ENCODE measurements around the gene CBFA2T3.

Gene CBFA2T3

GRCh38 chr16:88864099-88864498 lies 112.9 kb downstream of the CBFA2T3 start:
- H3K4me2 ChIP-seq (ENCODE audit: low read length, poor library complexity, severe bottlenecking): no peak overlapping the region
- H3K79me1 ChIP-seq (replicated peaks; ENCODE audit: low read length, poor library complexity, severe bottlenecking): peaks cover 15% of the 10 kb centered on the region
- no peak overlapping the region for H3K14ac ChIP-seq (ENCODE audit: low read length in 2 of 2)
- no peak overlapping the region for H3K4ac ChIP-seq (ENCODE audit: low read depth in 1 of 2, low read length in 2 of 2)
- H3K4me1 ChIP-seq (ENCODE audit: control insufficient read depth, insufficient read depth, low read depth, low read length): peaks cover 3% of the 10 kb centered on the region
- H2BK120ac ChIP-seq (ENCODE audit: low read depth, low read length): no peak overlapping the region
- no peaks in the 10 kb centered on the region for H3K9me3 ChIP-seq (ENCODE audit: control insufficient read depth, low read length)
- H3K9ac ChIP-seq (ENCODE audit: low read length): no peak overlapping the region
- H4K8ac ChIP-seq (ENCODE audit: low read length): no peak overlapping the region
- no peak overlapping the region for H2AFZ ChIP-seq (ENCODE audit: low read depth, low read length)
- H3K18ac ChIP-seq (ENCODE audit: low read depth in 1 of 2, low read length in 2 of 2): no peak overlapping the region
- H3K4me3 ChIP-seq (ENCODE audit: insufficient read depth in 1 of 2, low read depth in 1 of 2, low read length in 2 of 2): no peak overlapping the region
- H4K91ac ChIP-seq (ENCODE audit: low read length): no peak overlapping the region
- no peak overlapping the region for H2BK15ac ChIP-seq (ENCODE audit: low read depth, poor library complexity, severe bottlenecking)
- H2AK5ac ChIP-seq (ENCODE audit: low read length, severe bottlenecking): no peak overlapping the region
- peaks cover 40 to 43% of the 10 kb centered on the region in 2 experiments for H3K36me3 ChIP-seq (ENCODE audit: control insufficient read depth in 1 of 2, insufficient read depth in 2 of 2, low read depth in 1 of 2, low read length in 2 of 2)
- peaks cover 12 to 34% of the 10 kb centered on the region in 2 experiments for H3K27me3 ChIP-seq (ENCODE audit: control insufficient read depth in 1 of 2, insufficient read depth in 1 of 2, low read length in 2 of 2)
- no peak overlapping the region for H3K23ac ChIP-seq (ENCODE audit: low read length in 2 of 2)
- no peak overlapping the region for H3K27ac ChIP-seq (ENCODE audit: low read length, poor library complexity, severe bottlenecking)
- no peak overlapping the region for H2BK12ac ChIP-seq (ENCODE audit: low read length in 2 of 2)
- no peak for DNase-seq
- WGBS: 95% methylated on average over 15 of the region's 15 CpGs
- H2BK5ac ChIP-seq (ENCODE audit: low read depth, low read length, poor library complexity, severe bottlenecking): no peak overlapping the region

- Histone ChIP-seq H3K36me3 (ENCODE audit: control insufficient read depth in 1 of 2, insufficient read depth in 2 of 2, low read depth in 1 of 2, low read length in 2 of 2) (peaks cover 40 to 49% of the 10 kb centered on the region in 2 experiments), H2BK15ac (ENCODE audit: low read depth, poor library complexity, severe bottlenecking) (no peak overlapping the region), H3K23ac (ENCODE audit: low read length in 2 of 2) (no peak overlapping the region), H2AK5ac (ENCODE audit: low read length, severe bottlenecking) (no peak overlapping the region), H3K4me3 (ENCODE audit: insufficient read depth in 1 of 2, low read depth in 1 of 2, low read length in 2 of 2) (no peak overlapping the region), H3K9ac (ENCODE audit: low read length) (no peak overlapping the region), H4K8ac (ENCODE audit: low read length) (no peak overlapping the region), H3K27ac (ENCODE audit: low read length, poor library complexity, severe bottlenecking) (no peak overlapping the region), H4K91ac (ENCODE audit: low read length) (no peak overlapping the region), H3K14ac (ENCODE audit: low read length in 2 of 2) (no peak overlapping the region), H2BK12ac (ENCODE audit: low read length in 2 of 2) (no peak overlapping the region), H3K79me1 (replicated peaks; ENCODE audit: low read length, poor library complexity, severe bottlenecking) (peaks cover 20% of the 10 kb centered on the region), H3K18ac (ENCODE audit: low read depth in 1 of 2, low read length in 2 of 2) (no peak overlapping the region), H3K4me2 (ENCODE audit: low read length, poor library complexity, severe bottlenecking) (no peak overlapping the region), H2BK120ac (ENCODE audit: low read depth, low read length) (no peak overlapping the region), H3K27me3 (ENCODE audit: control insufficient read depth in 1 of 2, insufficient read depth in 1 of 2, low read length in 2 of 2) (peaks cover 5 to 28% of the 10 kb centered on the region in 2 experiments), H2AFZ (ENCODE audit: low read depth, low read length) (no peak overlapping the region), H3K4ac (ENCODE audit: low read depth in 1 of 2, low read length in 2 of 2) (no peak overlapping the region), H3K9me3 (ENCODE audit: control insufficient read depth, low read length) (no peaks in the 10 kb centered on the region), H3K4me1 (ENCODE audit: control insufficient read depth, insufficient read depth, low read depth, low read length) (peaks cover 3% of the 10 kb centered on the region), H2BK5ac (ENCODE audit: low read depth, low read length, poor library complexity, severe bottlenecking) (no peak overlapping the region)
- WGBS: 91% methylated on average over 13 of the region's 13 CpGs
- no peak for DNase-seq
These were observed 113.6 kb downstream of the CBFA2T3 start for GRCh38 chr16:88863426-88863825.

- Histone ChIP-seq H3K27me3 (ENCODE audit: control insufficient read depth in 1 of 2, insufficient read depth in 1 of 2, low read length in 2 of 2) (peaks cover 5 to 25% of the 10 kb centered on the region in 2 experiments), H4K91ac (ENCODE audit: low read length) (no peak overlapping the region), H4K8ac (ENCODE audit: low read length) (peak overlapping the region; percentile 19), H3K27ac (ENCODE audit: low read length, poor library complexity, severe bottlenecking) (no peak overlapping the region), H3K9ac (ENCODE audit: low read length) (no peak overlapping the region), H2BK120ac (ENCODE audit: low read depth, low read length) (no peak overlapping the region), H3K4me2 (ENCODE audit: low read length, poor library complexity, severe bottlenecking) (no peak overlapping the region), H2BK5ac (ENCODE audit: low read depth, low read length, poor library complexity, severe bottlenecking) (no peak overlapping the region), H2AK5ac (ENCODE audit: low read length, severe bottlenecking) (no peak overlapping the region), H3K4me1 (ENCODE audit: control insufficient read depth, insufficient read depth, low read depth, low read length) (peaks cover 6% of the 10 kb centered on the region), H3K36me3 (ENCODE audit: control insufficient read depth in 1 of 2, insufficient read depth in 2 of 2, low read depth in 1 of 2, low read length in 2 of 2) (peaks cover 40 to 51% of the 10 kb centered on the region in 2 experiments), H3K9me3 (ENCODE audit: control insufficient read depth, low read length) (no peaks in the 10 kb centered on the region), H2BK15ac (ENCODE audit: low read depth, poor library complexity, severe bottlenecking) (no peak overlapping the region), H3K79me1 (replicated peaks; ENCODE audit: low read length, poor library complexity, severe bottlenecking) (peaks cover 24% of the 10 kb centered on the region), H2BK12ac (ENCODE audit: low read length in 2 of 2) (no peak overlapping the region), H3K14ac (ENCODE audit: low read length in 2 of 2) (no peak overlapping the region), H3K4ac (ENCODE audit: low read depth in 1 of 2, low read length in 2 of 2) (no peak overlapping the region), H3K18ac (ENCODE audit: low read depth in 1 of 2, low read length in 2 of 2) (no peak overlapping the region), H3K23ac (ENCODE audit: low read length in 2 of 2) (no peak overlapping the region), H2AFZ (ENCODE audit: low read depth, low read length) (no peak overlapping the region), H3K4me3 (ENCODE audit: insufficient read depth in 1 of 2, low read depth in 1 of 2, low read length in 2 of 2) (no peak overlapping the region)
- no peak for DNase-seq
- 95% methylated on average over 12 of the region's 25 CpGs for WGBS
These were observed 114.0 kb downstream of the CBFA2T3 start for GRCh38 chr16:88862968-88863367.

DNA sequence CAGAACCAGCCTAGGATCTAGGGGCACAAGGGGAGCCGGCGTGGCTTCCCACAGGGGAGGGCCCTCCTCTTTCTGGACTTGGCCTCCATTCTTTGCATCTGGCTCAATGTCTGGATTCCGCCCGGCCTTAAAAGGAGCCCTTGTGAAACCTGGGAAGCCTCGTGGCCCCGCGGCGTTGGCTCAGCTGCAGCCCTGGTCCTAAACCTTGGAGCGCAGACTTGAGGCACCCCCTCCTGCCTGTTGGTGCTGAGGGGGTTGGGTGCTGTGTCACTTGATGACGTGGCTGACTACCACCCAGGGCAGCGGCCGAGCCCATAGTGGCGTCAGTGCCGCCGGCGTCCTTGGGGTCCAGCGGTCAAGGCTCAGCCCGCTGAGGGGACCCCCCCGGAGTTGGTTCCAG lies 115.6 kb downstream of the CBFA2T3 start:
- no peaks in the 10 kb centered on the region for H3K9me3 ChIP-seq (ENCODE audit: control insufficient read depth, low read length)
- H2AK5ac ChIP-seq (ENCODE audit: low read length, severe bottlenecking): no peak overlapping the region
- H2BK12ac ChIP-seq (ENCODE audit: low read length in 2 of 2): no peak overlapping the region
- H3K23ac ChIP-seq (ENCODE audit: low read length in 2 of 2): no peak overlapping the region
- H2AFZ ChIP-seq (ENCODE audit: low read depth, low read length): no peak overlapping the region
- peaks cover 6% of the 10 kb centered on the region for H3K4me1 ChIP-seq (ENCODE audit: control insufficient read depth, insufficient read depth, low read depth, low read length)
- H3K4me2 ChIP-seq (ENCODE audit: low read length, poor library complexity, severe bottlenecking): no peak overlapping the region
- no peak overlapping the region for H3K27ac ChIP-seq (ENCODE audit: low read length, poor library complexity, severe bottlenecking)
- H2BK120ac ChIP-seq (ENCODE audit: low read depth, low read length): no peak overlapping the region
- H3K79me1 ChIP-seq (replicated peaks; ENCODE audit: low read length, poor library complexity, severe bottlenecking): peaks cover 25% of the 10 kb centered on the region
- H3K4ac ChIP-seq (ENCODE audit: low read depth in 1 of 2, low read length in 2 of 2): no peak overlapping the region
- 95% methylated on average over 19 of the region's 19 CpGs for WGBS
- H4K91ac ChIP-seq (ENCODE audit: low read length): no peak overlapping the region
- peaks cover 0 to 12% of the 10 kb centered on the region in 2 experiments for H3K27me3 ChIP-seq (ENCODE audit: control insufficient read depth in 1 of 2, insufficient read depth in 1 of 2, low read length in 2 of 2)
- no peak overlapping the region for H2BK5ac ChIP-seq (ENCODE audit: low read depth, low read length, poor library complexity, severe bottlenecking)
- H2BK15ac ChIP-seq (ENCODE audit: low read depth, poor library complexity, severe bottlenecking): no peak overlapping the region
- H3K14ac ChIP-seq (ENCODE audit: low read length in 2 of 2): no peak overlapping the region
- no peak overlapping the region for H3K4me3 ChIP-seq (ENCODE audit: insufficient read depth in 1 of 2, low read depth in 1 of 2, low read length in 2 of 2)
- H3K9ac ChIP-seq (ENCODE audit: low read length): no peak overlapping the region
- DNase-seq: no peak
- no peak overlapping the region for H4K8ac ChIP-seq (ENCODE audit: low read length)
- H3K18ac ChIP-seq (ENCODE audit: low read depth in 1 of 2, low read length in 2 of 2): no peak overlapping the region
- H3K36me3 ChIP-seq (ENCODE audit: control insufficient read depth in 1 of 2, insufficient read depth in 2 of 2, low read depth in 1 of 2, low read length in 2 of 2): peaks cover 40 to 51% of the 10 kb centered on the region in 2 experiments

All from mesenchymal stem cell (in vitro differentiated cells and primary cell).